H1 (cell line): Measurements from ENCODE around the gene PARM1. TPM values are rescaled to one million over a fixed set of nuclear protein-coding genes. Genes with fewer than 3 reads are reported as not detected.

ENCODE experiments used
- CTCF ChIA-PET: fragments of 300-600 bp; sonication (Branson Sonifier 250); formaldehyde crosslinking; loops from one replicate; lab custom pipeline; 2021; ENCODE audit not compliant: partially characterized antibody; lab: Charles Lee
- POLR2A ChIA-PET: fragments of 300-600 bp; sonication (Branson Sonifier 250); formaldehyde crosslinking; loops from one replicate; lab custom pipeline; 2021; ENCODE audit warnings: inconsistent platforms; ENCODE audit not compliant: partially characterized antibody; lab: Charles Lee
- DNase-seq, 2 experiments: peaks; one replicate each; pipeline versions ENCODE4 v3.0.0 to v3.0.0-alpha.2; 2010 to 2022; ENCODE audit warnings: low spot score in 2 of 2, low read depth in 1 of 2, mixed read lengths in 1 of 2
- FAIRE-seq: peaks from 2 replicates; lab custom pipeline; 2011; peaks lifted over from hg19 to GRCh38; lab: Jason Lieb, UNC
- H2AFZ ChIP-seq: 2 replicates; pipeline ENCODE4 v1.8.1; 2012; ENCODE audit warnings: low read length, inconsistent platforms
- H2AK5ac ChIP-seq: 2 replicates; pipeline ENCODE4 v1.6.1; 2013; ENCODE audit warnings: low read depth, low read length
- H2BK120ac ChIP-seq: replicated peaks from 2 replicates; pipeline ENCODE3; 2013; ENCODE audit warnings: low read depth, low read length, inconsistent platforms
- H2BK12ac ChIP-seq: 2 replicates; pipeline ENCODE4 v1.6.1; 2013; ENCODE audit warnings: low read depth, low read length
- H2BK15ac ChIP-seq: 2 replicates; pipeline ENCODE4 v1.6.1; 2013; ENCODE audit warnings: low read length
- H2BK20ac ChIP-seq: 2 replicates; pipeline ENCODE4 v1.6.1; 2013; ENCODE audit warnings: low read length
- H2BK5ac ChIP-seq: 2 replicates; pipeline ENCODE4 v1.6.1; 2013; ENCODE audit warnings: low read depth, low read length
- H3K14ac ChIP-seq: 2 replicates; pipeline ENCODE4 v1.6.1; 2013; ENCODE audit warnings: inconsistent platforms; ENCODE audit not compliant: insufficient read length
- H3K18ac ChIP-seq: 2 replicates; pipeline ENCODE4 v1.6.1; 2013; ENCODE audit warnings: low read length; ENCODE audit errors: extremely low read depth
- H3K23ac ChIP-seq: 2 replicates; pipeline ENCODE4 v1.6.1; 2013; ENCODE audit warnings: inconsistent platforms; ENCODE audit not compliant: insufficient read length
- H3K23me2 ChIP-seq: 2 replicates; pipeline ENCODE4 v1.6.1; 2013; ENCODE audit warnings: low read depth, low read length
- H3K27ac ChIP-seq: 2 replicates; pipeline ENCODE4 v1.6.1; 2011; ENCODE audit warnings: low read depth, low read length, inconsistent platforms
- H3K27me3 ChIP-seq, 4 experiments: replicated peaks in 1 of 4; 1 replicate in 1 of 4; 2 replicates in 3 of 4; pipeline versions ENCODE4 v1.6.1 to v1.8.1; 2011 to 2013; ENCODE audit warnings: low read length in 3 of 4, mild to moderate bottlenecking in 3 of 4, inconsistent platforms in 2 of 4, mixed read lengths in 2 of 4, moderate library complexity in 1 of 4; ENCODE audit not compliant: control insufficient read depth in 3 of 4, insufficient read depth in 3 of 4; ENCODE audit errors: extremely low read depth in 1 of 4
- H3K36me3 ChIP-seq, 4 experiments: 2 replicates each; pipeline versions ENCODE4 v1.6.1 to v1.8.1; 2011 to 2013; ENCODE audit warnings: mild to moderate bottlenecking in 4 of 4, low read length in 3 of 4, moderate library complexity in 2 of 4, control low read depth in 1 of 4, inconsistent platforms in 1 of 4; ENCODE audit not compliant: insufficient read depth in 4 of 4, control insufficient read depth in 2 of 4
- H3K4ac ChIP-seq: replicated peaks from 2 replicates; pipeline ENCODE3; 2013; ENCODE audit warnings: low read length, low read depth, mixed read lengths, inconsistent platforms; ENCODE audit not compliant: insufficient read length
- H3K4me1 ChIP-seq, 4 experiments: replicated peaks in 1 of 4; 1 replicate in 1 of 4; 2 replicates in 3 of 4; pipeline versions ENCODE4 v1.6.1 to v1.8.1; 2011 to 2013; ENCODE audit warnings: low read length in 3 of 4, inconsistent platforms in 2 of 4, mixed read lengths in 1 of 4; ENCODE audit not compliant: insufficient read depth in 4 of 4, control insufficient read depth in 3 of 4
- H3K4me2 ChIP-seq, 2 experiments: 2 replicates each; pipeline versions ENCODE4 v1.6.1 to v1.8.1; 2011 to 2013; ENCODE audit warnings: low read depth in 2 of 2, low read length in 2 of 2, control low read depth in 1 of 2, inconsistent platforms in 1 of 2, mild to moderate bottlenecking in 1 of 2; ENCODE audit not compliant: insufficient read depth in 1 of 2
- H3K4me3 ChIP-seq, 4 experiments: fragments of 200-600, 300-600 bp in 1 of 4; sonication (generic), shearing (Covaris generic), sonication (Bioruptor Twin) in 1 of 4; 2 replicates each; pipeline versions ENCODE4 v1.5.1 to v1.8.1; 2011 to 2016; ENCODE audit warnings: low read length in 4 of 4, low read depth in 3 of 4, control low read depth in 2 of 4, inconsistent platforms in 2 of 4, mild to moderate bottlenecking in 2 of 4, mixed read lengths in 1 of 4, moderate library complexity in 1 of 4; ENCODE audit not compliant: insufficient read depth in 2 of 4; ENCODE audit errors: extremely low read depth in 1 of 4
- H3K56ac ChIP-seq: replicated peaks from 2 replicates; pipeline ENCODE3; 2013; ENCODE audit warnings: low read depth, mild to moderate bottlenecking, mixed read lengths, low read length, inconsistent platforms; ENCODE audit not compliant: insufficient read length
- H3K79me1 ChIP-seq: 2 replicates; pipeline ENCODE4 v1.6.1; 2013; ENCODE audit warnings: low read depth, low read length, control low read depth
- H3K79me2 ChIP-seq, 2 experiments: 2 replicates each; pipeline versions ENCODE4 v1.6.1 to v1.8.1; 2012 to 2013; ENCODE audit warnings: low read length in 2 of 2, mild to moderate bottlenecking in 2 of 2, inconsistent platforms in 1 of 2; ENCODE audit not compliant: insufficient read depth in 2 of 2, control insufficient read depth in 1 of 2
- H3K9ac ChIP-seq, 4 experiments: replicated peaks in 1 of 4; 1 replicate in 1 of 4; 2 replicates in 3 of 4; pipeline versions ENCODE4 v1.6.1 to v1.8.1; 2011 to 2013; ENCODE audit warnings: low read depth in 3 of 4, low read length in 3 of 4, control low read depth in 2 of 4, mild to moderate bottlenecking in 2 of 4, moderate library complexity in 2 of 4, inconsistent platforms in 1 of 4; ENCODE audit errors: extremely low read depth in 1 of 4
- H3K9me3 ChIP-seq, 2 experiments: 2 replicates each; pipeline versions ENCODE4 v1.6.1 to v1.8.1; 2012 to 2013; ENCODE audit warnings: mild to moderate bottlenecking in 2 of 2, moderate library complexity in 2 of 2, control low read depth in 1 of 2, inconsistent platforms in 1 of 2, low read depth in 1 of 2, low read length in 1 of 2, mixed read lengths in 1 of 2; ENCODE audit not compliant: insufficient read depth in 2 of 2
- H4K20me1 ChIP-seq, 2 experiments: replicated peaks in 1 of 2; 2 replicates each; pipeline versions ENCODE3 to v1.8.1; 2011 to 2013; ENCODE audit warnings: inconsistent platforms in 2 of 2, low read length in 2 of 2, mild to moderate bottlenecking in 1 of 2; ENCODE audit not compliant: insufficient read depth in 2 of 2, control insufficient read depth in 1 of 2
- H4K5ac ChIP-seq: 2 replicates; pipeline ENCODE4 v1.6.1; 2013; ENCODE audit warnings: low read length, low read depth, mixed read lengths, inconsistent platforms; ENCODE audit not compliant: insufficient read length
- H4K8ac ChIP-seq: 2 replicates; pipeline ENCODE4 v1.8.0; 2013; ENCODE audit warnings: mild to moderate bottlenecking, moderate library complexity, low read length, inconsistent platforms; ENCODE audit not compliant: insufficient read depth; ENCODE audit errors: extremely low read depth
- H4K91ac ChIP-seq: replicated peaks from 2 replicates; pipeline ENCODE3; 2013; ENCODE audit warnings: low read length, mixed read lengths, inconsistent platforms; ENCODE audit not compliant: insufficient read length
- BACH1 ChIP-seq: IDR thresholded peaks from 2 replicates; pipeline ENCODE4 v1.6.1; 2012; ENCODE audit warnings: low read length, improper control_type of control experiment
- CHD1 ChIP-seq: IDR thresholded peaks from 2 replicates; pipeline ENCODE4 v1.6.1; 2012; ENCODE audit warnings: low read depth, low read length, improper control_type of control experiment
- CHD2 ChIP-seq: IDR thresholded peaks from 2 replicates; pipeline ENCODE4 v1.6.1; 2012; ENCODE audit warnings: low read length, improper control_type of control experiment
- KDM1A ChIP-seq: fragments of 200-600, 300-600 bp; sonication (generic); IDR thresholded peaks from 2 replicates; pipeline ENCODE4 v1.7.1; 2016; ENCODE audit warnings: mild to moderate bottlenecking, low read length, borderline replicate concordance
- NRF1 ChIP-seq: IDR thresholded peaks from 2 replicates; pipeline ENCODE4 v1.6.1; 2011; ENCODE audit warnings: mild to moderate bottlenecking, low read depth, low read length, improper control_type of control experiment
- RNF2 ChIP-seq: fragments of 200-900, 300-1000 bp; sonication (generic); IDR thresholded peaks from 2 replicates; pipeline ENCODE4 v1.7.1; 2016; ENCODE audit warnings: borderline replicate concordance, low read depth, mild to moderate bottlenecking, antibody characterized with exemption, low read length; ENCODE audit not compliant: poor library complexity, severe bottlenecking; ENCODE audit errors: missing control alignments
- SIN3A ChIP-seq, 2 experiments: IDR thresholded peaks in 1 of 2; conservative IDR thresholded peaks in 1 of 2; 2 replicates each; pipeline ENCODE4 v1.6.1; 2011 to 2012; ENCODE audit warnings: low read length in 2 of 2, improper control_type of control experiment in 1 of 2, low read depth in 1 of 2, mild to moderate bottlenecking in 1 of 2
- SP1 ChIP-seq: IDR thresholded peaks from 2 replicates; pipeline ENCODE4 v1.6.1; 2011; ENCODE audit warnings: low read depth, low read length
- SRF ChIP-seq: IDR thresholded peaks from 2 replicates; pipeline ENCODE4 v1.6.1; 2011; ENCODE audit warnings: mild to moderate bottlenecking, low read depth, low read length, moderate library complexity
- TEAD4 ChIP-seq: IDR thresholded peaks from 2 replicates; pipeline ENCODE4 v1.6.1; 2012; ENCODE audit warnings: low read depth, low read length, inconsistent platforms, mixed read lengths
- WGBS, 2 experiments: shearing (Covaris generic) in 1 of 2; methylation state at CpG; one replicate each; pipeline versions ENCODE4 v1.1.6 to v1.1.7; 2013 to 2015; ENCODE audit warnings: low lambda C conversion rate in 2 of 2, mixed read lengths in 2 of 2, inconsistent platforms in 1 of 2, low coverage in 1 of 2, missing lambda C conversion rate in 1 of 2; ENCODE audit not compliant: insufficient replicate concordance in 2 of 2, insufficient coverage in 1 of 2, insufficient read length in 1 of 2; ENCODE audit errors: extremely low coverage in 1 of 2, missing lambda C conversion rate in 1 of 2; 5-methylcytosine and 5-hydroxymethylcytosine counted together
- polyA plus RNA-seq, 7 experiments: library from polyadenylated mRNA; depleted of rRNA in 3 of 7; stranded (reverse) in 5 of 7; unstranded in 2 of 7; fragments of >200 nt in 5 of 7; fragments of 200-250 nt in 2 of 7; gene quantifications; 1 replicate in 5 of 7; 2 replicates in 1 of 7; 4 replicates in 1 of 7; pipeline versions ENCODE4 v1.2.1 to v1.2.3, GENCODE V29; 2011 to 2013; ENCODE audit warnings: missing spikeins in 2 of 7, mixed read lengths in 2 of 7
- total RNA-seq: library from RNA; stranded (reverse); fragmentation: NEBNext Ultra II Directional; extraction: Animal tissue kit (Norgen Biotek cat#: 25700); gene quantifications from 2 replicates; pipeline ENCODE4 v1.2.1, GENCODE V29; 2021

PARM1 gene
- total and polyA plus RNA-seq, 2 of the 8 experiments (the other 6 are each of a cell fraction or from before 2014, with no cell fraction given): 2.0 to 5.3 TPM

DNA sequence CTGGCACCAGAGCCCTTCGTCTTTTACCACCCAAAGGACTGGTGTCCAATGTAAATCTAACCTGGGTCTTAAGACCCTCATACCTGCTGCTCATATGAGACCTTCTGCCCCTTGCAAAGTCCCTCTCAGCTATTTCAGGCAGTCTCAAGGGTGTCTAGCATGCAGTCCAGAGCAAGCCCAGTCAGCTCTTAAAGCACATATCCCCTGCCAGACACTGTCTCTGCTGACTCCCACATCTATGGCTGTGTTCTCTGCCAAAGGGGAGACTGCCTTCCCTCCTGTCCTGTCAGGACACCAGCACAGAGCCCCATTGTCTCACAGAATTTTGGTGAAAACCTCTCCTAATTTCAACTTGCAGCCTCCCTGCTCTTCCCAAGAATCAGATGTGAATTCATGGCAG, 118.5 kb downstream of the PARM1 start:
- Histone ChIP-seq H3K27ac (no peak overlapping the region), H3K18ac (no peak overlapping the region), H2BK5ac (no peak overlapping the region), H3K36me3 (no peaks in the 10 kb centered on the region), H3K23ac (no peak overlapping the region), H3K4me2 (no peak overlapping the region), H3K9me3 (no peaks in the 10 kb centered on the region), H3K79me2 (no peaks in the 10 kb centered on the region), H2BK12ac (no peak overlapping the region), H4K20me1 (no peaks in the 10 kb centered on the region), H3K56ac (no peak overlapping the region), H3K14ac (no peak overlapping the region), H2BK15ac (no peak overlapping the region), H4K8ac (no peak overlapping the region), H2BK120ac (no peak overlapping the region), H2AK5ac (no peak overlapping the region), H3K4me1 (peaks cover 0 to 6% (median 0%) of the 10 kb centered on the region in 4 experiments; a peak in 1 of 7 replicates), H2BK20ac (no peak overlapping the region), H3K9ac (no peak overlapping the region), H4K91ac (no peak overlapping the region), H4K5ac (no peak overlapping the region), H3K4me3 (no peak overlapping the region), H3K4ac (no peak overlapping the region), H3K27me3 (no peaks in the 10 kb centered on the region), H3K79me1 (no peaks in the 10 kb centered on the region), H2AFZ (no peak overlapping the region), H3K23me2 (no peaks in the 10 kb centered on the region)
- no peak for FAIRE-seq
- 94% methylated on average over 1 of the region's 1 CpG; no CpG with 5 or more reads in 1 of the 2 experiments for WGBS, 2 experiments
- no peak for TF ChIP-seq SIN3A (conservative IDR thresholded peaks at IDR 0.05 in 1 of 2, IDR thresholded peaks at IDR 0.05 in 1 of 2; ENCODE audit: low read depth in 1 of 2, low read length in 2 of 2)
- no peak for TF ChIP-seq TEAD4
- no peak for TF ChIP-seq KDM1A
- no peak for TF ChIP-seq CHD1
- no peak for TF ChIP-seq BACH1
- no peak for TF ChIP-seq SP1
- TF ChIP-seq RNF2: no peak
- TF ChIP-seq SRF: no peak
- no peak for TF ChIP-seq NRF1
- no peak for TF ChIP-seq CHD2
- ChIA-PET CTCF (interaction anchor here (1.2 kb wide), 1 partner anchor 259 kb away, joined by 3 read pairs; no protein-coding TSS in a partner anchor), POLR2A (no interaction called here)
- no peak for DNase-seq
